GM19099 (cell line): Measurements from ENCODE around the gene SCMH1.

Experiments
- POLR2A ChIP-seq: IDR thresholded peaks from 3 replicates; pipeline ENCODE4 v1.6.1; 2011; ENCODE audit warnings: low read depth; ENCODE audit not compliant: insufficient read length; ENCODE audit errors: extremely low read depth

SCMH1 gene

GRCh38 chr1:41037116-41037903, 204.8 kb downstream of the SCMH1 start:
- TF ChIP-seq POLR2A, result no peak

- TF ChIP-seq POLR2A, result no peak
Observed at GRCh38 chr1:41033272-41033671, 208.8 kb downstream of the SCMH1 start.

- TF ChIP-seq POLR2A, result no peak
Observed at GRCh38 chr1:41032147-41032546, 210.0 kb downstream of the SCMH1 start.

GRCh38 chr1:41030872-41031616, 211.1 kb downstream of the SCMH1 start:
- TF ChIP-seq POLR2A, result no peak

GRCh38 chr1:41028034-41028642, 214.0 kb downstream of the SCMH1 start:
- no peak for TF ChIP-seq POLR2A

GRCh38 chr1:41025979-41026819, 215.9 kb downstream of the SCMH1 start:
- TF ChIP-seq POLR2A, result no peak

GRCh38 chr1:41024953-41025352, 217.2 kb downstream of the SCMH1 start:
- no peak for TF ChIP-seq POLR2A

GRCh38 chr1:41023279-41023990, 218.7 kb downstream of the SCMH1 start:
- TF ChIP-seq POLR2A, result no peak

GRCh38 chr1:41022424-41022823, 219.7 kb downstream of the SCMH1 start:
- TF ChIP-seq POLR2A, result no peak

- no peak for TF ChIP-seq POLR2A
Observed at GRCh38 chr1:41021526-41022308, 220.4 kb downstream of the SCMH1 start, which contains the start of gene SLFNL1. Gene SLFNL1, minus strand, starts transcription at chr1:41021725. Its CDS starts 1,065 bp downstream, at chr1:41020660.

GRCh38 chr1:41020654-41021053, 221.5 kb downstream of the SCMH1 start:
- no peak for TF ChIP-seq POLR2A

GRCh38 chr1:41020109-41020576, 222.0 kb downstream of the SCMH1 start:
- no peak for TF ChIP-seq POLR2A

GRCh38 chr1:41019353-41019745, 222.8 kb downstream of the SCMH1 start:
- TF ChIP-seq POLR2A, result no peak
